Activated CD4-positive, alpha-beta T cell treated with anti-CD3 and anti-CD28 coated beads for 36 hours (primary cell): Measurements from ENCODE around the gene CATSPERE. TPM values are rescaled to one million over a fixed set of nuclear protein-coding genes. Genes with fewer than 3 reads are reported as not detected.
"Not testable (repeated sequence)": the region's sequence is repeated elsewhere in the genome, so short reads cannot be mapped to it uniquely, and the experiment has no call there.

ENCODE experiments used
- ATAC-seq: fragments of 200-7000 bp; cut with Tn5 transposase; one replicate; pipeline ENCODE4 v1.10.0; 2021; ENCODE audit warnings: mild to moderate bottlenecking, moderate library complexity
- CTCF ChIA-PET: fragments of 350-600 bp; sonication (Branson Sonifier 250); formaldehyde crosslinking; loops from one replicate; lab custom pipeline; 2021; ENCODE audit warnings: antibody characterized with exemption; lab: Charles Lee
- POLR2A ChIA-PET: fragments of 350-600 bp; sonication (Branson Sonifier 250); formaldehyde crosslinking; loops from one replicate; lab custom pipeline; 2021; ENCODE audit warnings: antibody characterized with exemption, inconsistent platforms; lab: Charles Lee
- DNase-seq: peaks from one replicate; pipeline ENCODE4 v3.0.0-alpha.2; 2020
- H3K27ac Mint-ChIP-seq: one replicate; pipeline ENCODE4 v1.8.0; 2021; ENCODE audit warnings: mixed read lengths
- H3K27me3 Mint-ChIP-seq: one replicate; pipeline ENCODE4 v1.8.0; 2021; ENCODE audit warnings: mixed read lengths
- H3K36me3 Mint-ChIP-seq: one replicate; pipeline ENCODE4 v1.8.0; 2021; ENCODE audit warnings: low read depth, mixed read lengths
- H3K4me1 Mint-ChIP-seq: one replicate; pipeline ENCODE4 v1.8.0; 2021; ENCODE audit warnings: mixed read lengths
- H3K4me3 Mint-ChIP-seq: one replicate; pipeline ENCODE4 v1.8.0; 2021; ENCODE audit warnings: mild to moderate bottlenecking, moderate library complexity, mixed read lengths
- H3K9me3 Mint-ChIP-seq: one replicate; pipeline ENCODE4 v1.8.0; 2021; ENCODE audit warnings: low read depth, mixed read lengths
- intact Hi-C, 2 experiments: fragments of 100-400 bp; cut with DNase I in 1 of 2; cut with micrococcal nuclease in 1 of 2; formaldehyde crosslinking; loops; one replicate each; pipeline versions ENCODE4 v1.14.2 to v1.15.1; 2022 to 2024; cut with DNase I, micrococcal nuclease
- total RNA-seq, 2 experiments: library from RNA; stranded (reverse); gene quantifications; one replicate each; pipeline ENCODE4 v1.2.3, GENCODE V29; 2021

The CATSPERE gene
- total RNA-seq, 2 experiments from 2014 or later, result 0.11 TPM; not detected in 1

DNA sequence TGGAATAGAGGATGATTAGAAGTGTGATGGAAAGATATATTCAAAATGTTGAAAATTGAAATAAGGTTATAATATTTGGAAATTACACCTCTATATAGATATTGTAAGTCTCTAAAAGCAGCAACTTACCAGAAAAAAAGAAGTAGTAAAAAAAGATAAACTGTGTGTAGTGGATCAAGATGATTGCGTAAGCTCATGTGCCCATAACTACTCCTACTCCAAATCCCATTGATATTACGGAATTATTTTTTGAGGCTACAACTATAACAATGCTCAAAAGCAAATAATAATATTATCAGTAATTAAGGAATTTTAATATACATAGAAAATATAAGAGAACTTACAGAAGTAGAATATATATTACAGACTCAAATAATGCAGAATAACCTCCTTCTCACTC is 33.6 kb downstream of the CATSPERE start:
- Mint-ChIP-seq H3K36me3 (no peaks in the 10 kb centered on the region), H3K9me3 (no peaks in the 10 kb centered on the region), H3K27ac (no peak overlapping the region), H3K4me3 (no peak overlapping the region), H3K4me1 (no peaks in the 10 kb centered on the region), H3K27me3 (peaks cover 2% of the 10 kb centered on the region)
- intact Hi-C loops, result no loop called here
- ATAC-seq, result no peak
- ChIA-PET POLR2A (no interaction called here), CTCF (no interaction called here)
- no peak for DNase-seq

DNA sequence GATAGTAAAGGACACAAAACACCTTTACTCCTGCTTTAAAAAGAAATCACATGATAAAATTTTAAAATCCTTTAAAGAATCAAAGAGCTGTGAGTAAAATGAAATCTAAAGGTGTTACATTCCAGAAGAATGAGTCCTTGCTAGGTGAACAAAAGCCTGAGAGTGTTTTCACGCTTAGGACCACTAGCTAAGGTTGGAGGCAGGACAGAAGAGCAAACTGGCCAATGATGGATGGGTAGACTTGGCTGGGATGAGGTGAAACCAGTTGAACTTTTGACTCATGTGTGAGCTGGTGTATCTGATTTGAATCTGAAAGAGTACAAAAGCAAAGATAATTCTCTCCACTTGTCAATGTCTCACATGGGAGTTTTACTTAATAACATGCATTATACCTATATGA is 35.1 kb downstream of the CATSPERE start:
- intact Hi-C loops, result no loop called here
- ChIA-PET CTCF (no interaction called here), POLR2A (interaction anchor here (1.0 kb wide), 1 partner anchor 49 kb away, joined by 4 read pairs; no protein-coding TSS in a partner anchor)
- Mint-ChIP-seq H3K4me1 (no peaks in the 10 kb centered on the region), H3K4me3 (no peak overlapping the region), H3K27ac (no peak overlapping the region), H3K9me3 (peaks cover 2% of the 10 kb centered on the region), H3K36me3 (no peaks in the 10 kb centered on the region), H3K27me3 (peaks cover 2% of the 10 kb centered on the region)
- DNase-seq (no peak), ATAC-seq (no peak)

DNA sequence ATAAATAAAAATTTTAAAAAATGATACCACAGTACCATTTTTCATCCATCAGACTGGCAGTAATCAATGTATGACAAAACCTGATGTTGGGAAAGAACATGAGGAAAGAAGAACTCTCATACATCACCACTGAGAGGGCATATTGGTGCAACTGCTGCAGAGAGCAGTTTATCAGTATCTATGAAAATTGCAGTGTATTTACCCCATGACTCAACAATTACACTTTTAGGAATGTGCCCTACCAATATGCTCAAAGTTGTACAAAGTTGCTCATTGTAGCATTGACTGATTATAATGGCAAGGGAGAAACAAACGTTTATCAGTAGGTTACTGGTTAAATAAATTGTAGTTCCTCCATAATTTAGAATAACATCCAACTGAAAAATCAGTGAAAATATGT is 36.7 kb downstream of the CATSPERE start:
- DNase-seq, result no peak
- Mint-ChIP-seq H3K27me3 (no peaks in the 10 kb centered on the region), H3K27ac (no peak overlapping the region), H3K9me3 (peaks cover 2% of the 10 kb centered on the region), H3K36me3 (no peaks in the 10 kb centered on the region), H3K4me3 (no peak overlapping the region), H3K4me1 (no peaks in the 10 kb centered on the region)
- intact Hi-C loops, result no loop called here
- no peak for ATAC-seq
- ChIA-PET CTCF (no interaction called here), POLR2A (no interaction called here)

DNA sequence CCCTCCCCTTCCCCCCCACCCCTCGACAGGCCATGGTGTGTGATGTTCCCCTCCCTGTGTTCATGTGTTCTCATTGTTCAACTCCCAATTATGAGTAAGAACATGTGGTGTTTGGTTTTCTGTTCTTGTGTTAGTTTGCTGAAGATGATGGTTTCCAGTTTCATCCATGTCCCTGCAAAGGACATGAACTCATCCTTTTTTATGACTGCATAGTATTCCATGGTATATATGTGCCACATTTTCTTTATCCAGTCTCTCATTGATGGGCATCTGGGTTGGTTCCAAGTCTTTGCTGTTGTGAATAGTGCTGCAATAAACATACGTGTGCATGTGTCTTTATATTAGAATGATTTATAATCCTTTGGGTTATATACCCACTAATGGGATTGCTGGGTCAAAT is 38.4 kb downstream of the CATSPERE start:
- H3K4me1 Mint-ChIP-seq, H3K4me3 Mint-ChIP-seq, DNase-seq, ATAC-seq, H3K27me3 Mint-ChIP-seq, POLR2A ChIA-PET, H3K27ac Mint-ChIP-seq, H3K36me3 Mint-ChIP-seq, H3K9me3 Mint-ChIP-seq, intact Hi-C loops, CTCF ChIA-PET: not testable (repeated sequence)

DNA sequence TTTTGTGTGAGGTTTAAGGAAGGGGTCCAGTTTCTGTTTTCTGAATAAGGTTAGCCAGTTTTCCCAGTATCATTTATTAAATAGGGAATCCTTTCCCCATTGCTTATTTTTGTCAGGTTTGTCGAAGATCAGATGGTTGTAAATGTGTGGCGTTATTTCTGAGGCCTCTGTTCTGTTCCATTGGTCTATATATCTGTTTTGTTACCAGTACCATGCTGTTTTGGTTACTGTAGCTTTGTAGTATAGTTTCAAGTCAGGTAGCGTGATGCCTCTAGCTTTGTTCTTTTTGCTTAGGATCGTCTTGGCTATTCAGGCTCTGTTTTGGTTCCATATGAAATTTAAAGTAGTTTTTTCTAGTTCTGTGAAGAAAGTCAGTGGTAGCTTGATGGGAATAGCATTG is 39.4 kb downstream of the CATSPERE start:
- H3K27me3 Mint-ChIP-seq, POLR2A ChIA-PET, DNase-seq, H3K9me3 Mint-ChIP-seq, H3K4me3 Mint-ChIP-seq, H3K27ac Mint-ChIP-seq, intact Hi-C loops, H3K36me3 Mint-ChIP-seq, ATAC-seq, CTCF ChIA-PET, H3K4me1 Mint-ChIP-seq: not testable (repeated sequence)

DNA sequence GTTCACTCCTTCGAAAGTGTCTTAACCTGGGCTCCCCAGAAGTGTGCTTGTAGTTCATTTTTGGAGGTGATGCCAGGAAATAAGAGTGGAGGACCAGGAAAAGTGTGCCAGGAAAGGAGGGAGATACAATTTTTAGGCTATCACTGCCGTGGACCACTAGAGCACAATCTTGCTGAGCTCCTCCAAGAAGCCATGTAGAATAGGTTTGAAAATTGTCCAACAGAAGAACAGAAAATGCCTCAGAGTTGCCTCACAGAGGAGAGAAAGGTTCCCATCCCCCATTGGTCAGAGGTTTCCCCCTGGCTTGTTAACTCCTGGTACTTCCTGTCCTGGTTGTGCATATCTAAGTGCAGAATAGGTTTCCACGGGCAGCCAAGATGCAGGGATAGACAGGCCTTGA is 41.6 kb downstream of the CATSPERE start:
- no peak for ATAC-seq
- POLR2A ChIA-PET, result no interaction called here

DNA sequence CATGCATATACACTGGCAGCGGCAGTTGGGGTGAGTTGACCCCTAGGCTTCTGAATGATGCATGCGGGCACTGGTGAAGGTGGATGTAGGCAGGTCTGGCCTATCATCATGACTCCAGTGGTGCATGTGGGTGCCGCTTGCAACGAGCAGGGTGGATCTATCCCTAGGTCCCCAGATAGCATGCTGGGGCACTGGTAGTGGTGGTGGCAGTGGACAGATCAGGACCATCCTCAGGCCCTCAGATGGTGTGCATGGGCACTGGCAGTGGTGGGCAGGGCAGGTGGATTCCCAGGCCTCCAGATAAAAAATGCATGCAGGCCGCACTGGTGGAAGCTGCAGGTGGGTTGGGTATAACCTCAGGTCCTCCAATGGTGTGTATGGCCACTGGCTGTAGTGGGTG is 52.4 kb downstream of the CATSPERE start:
- Mint-ChIP-seq H3K4me1 (no peaks in the 10 kb centered on the region), H3K4me3 (no peak overlapping the region)
- intact Hi-C loops, result no loop called here

More for the DNA sequence above, 41.6 kb downstream of the CATSPERE start:
- Mint-ChIP-seq H3K4me3 (no peak overlapping the region), H3K4me1 (no peaks in the 10 kb centered on the region), H3K9me3 (peaks cover 7% of the 10 kb centered on the region), H3K27ac (no peak overlapping the region), H3K27me3 (no peaks in the 10 kb centered on the region), H3K36me3 (peaks cover 5% of the 10 kb centered on the region)
- CTCF ChIA-PET, result no interaction called here
- intact Hi-C loops, result no loop called here
- no peak for DNase-seq

DNA sequence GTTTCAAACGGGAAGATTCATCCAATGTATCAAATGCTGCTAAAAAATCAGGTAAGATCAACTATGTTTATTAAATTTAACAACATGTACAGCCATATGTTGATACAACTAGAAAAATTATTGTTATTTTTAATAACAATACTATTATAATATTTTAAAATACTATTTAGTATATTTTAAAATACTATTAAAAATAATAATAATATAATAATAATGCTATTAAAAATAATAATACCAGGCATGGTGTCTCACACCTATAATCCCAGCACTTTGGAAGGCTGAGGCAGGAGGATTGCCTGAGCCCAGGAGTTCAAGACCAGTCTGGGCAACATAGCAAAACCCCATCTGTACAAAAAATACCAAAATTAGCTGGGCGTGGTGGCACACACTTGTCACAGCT is 54.6 kb downstream of the CATSPERE start:
- CTCF ChIA-PET, result no interaction called here

More for the DNA sequence above, 52.4 kb downstream of the CATSPERE start:
- ChIA-PET CTCF (no interaction called here), POLR2A (no interaction called here)
- Mint-ChIP-seq H3K27ac (no peak overlapping the region), H3K9me3 (peaks cover 16% of the 10 kb centered on the region), H3K36me3 (peaks cover 9% of the 10 kb centered on the region), H3K27me3 (no peaks in the 10 kb centered on the region)
- DNase-seq, result no peak
- ATAC-seq, result no peak

DNA sequence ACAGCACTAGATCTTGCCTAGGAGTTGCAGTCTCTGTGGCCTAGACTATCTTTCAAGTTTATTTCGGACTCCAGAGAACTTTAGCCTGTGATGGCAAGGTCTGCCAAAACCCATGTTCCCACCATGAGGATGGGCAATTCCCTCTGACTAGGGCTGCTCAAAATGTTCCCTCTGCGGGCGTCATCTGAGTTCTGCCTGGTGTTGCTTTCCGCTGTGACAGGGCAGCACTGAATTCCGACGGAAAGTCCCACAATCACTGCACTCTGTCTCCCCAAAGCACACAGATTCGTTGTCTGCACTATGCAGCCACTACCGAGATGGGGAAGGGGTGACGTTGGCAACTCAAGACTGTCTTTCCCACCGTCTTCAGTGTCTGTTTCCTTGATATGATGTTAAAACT is 75.2 kb downstream of the CATSPERE start:
- POLR2A ChIA-PET, result no interaction called here
- no peak overlapping the region for H3K27ac Mint-ChIP-seq

More for the DNA sequence above, 54.6 kb downstream of the CATSPERE start:
- H3K27ac Mint-ChIP-seq, result no peak overlapping the region
- intact Hi-C loops, result no loop called here
- POLR2A ChIA-PET, result no interaction called here
- H3K4me3 Mint-ChIP-seq, result no peak overlapping the region
- no peaks in the 10 kb centered on the region for H3K4me1 Mint-ChIP-seq
- peaks cover 15% of the 10 kb centered on the region for H3K36me3 Mint-ChIP-seq
- no peaks in the 10 kb centered on the region for H3K27me3 Mint-ChIP-seq
- ATAC-seq (no peak), DNase-seq (no peak)
- H3K9me3 Mint-ChIP-seq, result peaks cover 16% of the 10 kb centered on the region

DNA sequence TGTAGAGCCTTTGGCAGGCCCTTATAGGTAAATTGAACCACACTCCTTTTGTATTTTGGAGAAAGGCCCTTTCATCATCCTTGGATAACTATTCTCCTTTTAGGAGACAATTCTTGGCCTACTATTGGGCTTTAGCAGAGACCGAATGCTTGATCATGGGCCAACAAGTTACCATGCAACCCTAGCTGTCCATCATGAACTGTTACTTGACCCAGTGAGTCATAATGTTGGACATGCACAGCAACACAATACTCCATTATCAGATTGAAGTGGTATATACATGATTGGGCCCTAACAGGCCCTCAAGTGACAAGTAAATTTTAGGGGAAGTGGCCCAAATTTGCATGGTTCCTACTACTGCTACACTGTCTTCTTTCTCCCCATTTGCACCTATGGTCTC is 84.4 kb downstream of the CATSPERE start:
- H3K4me1 Mint-ChIP-seq, result no peaks in the 10 kb centered on the region
- H3K9me3 Mint-ChIP-seq, result peaks cover 12% of the 10 kb centered on the region
- no peak for ATAC-seq
- ChIA-PET CTCF (no interaction called here), POLR2A (no interaction called here)
- H3K27me3 Mint-ChIP-seq, result no peaks in the 10 kb centered on the region
- no peak overlapping the region for H3K27ac Mint-ChIP-seq
- H3K36me3 Mint-ChIP-seq, result no peaks in the 10 kb centered on the region
- DNase-seq, result no peak
- intact Hi-C loops, result no loop called here
- H3K4me3 Mint-ChIP-seq, result no peak overlapping the region

More for the DNA sequence above, 75.2 kb downstream of the CATSPERE start:
- Mint-ChIP-seq H3K4me3 (no peak overlapping the region), H3K36me3 (peaks cover 4% of the 10 kb centered on the region), H3K9me3 (peaks cover 5% of the 10 kb centered on the region), H3K27me3 (no peaks in the 10 kb centered on the region), H3K4me1 (no peaks in the 10 kb centered on the region)
- intact Hi-C loops, result no loop called here
- ATAC-seq, result no peak
- CTCF ChIA-PET, result no interaction called here
- DNase-seq, result no peak

DNA sequence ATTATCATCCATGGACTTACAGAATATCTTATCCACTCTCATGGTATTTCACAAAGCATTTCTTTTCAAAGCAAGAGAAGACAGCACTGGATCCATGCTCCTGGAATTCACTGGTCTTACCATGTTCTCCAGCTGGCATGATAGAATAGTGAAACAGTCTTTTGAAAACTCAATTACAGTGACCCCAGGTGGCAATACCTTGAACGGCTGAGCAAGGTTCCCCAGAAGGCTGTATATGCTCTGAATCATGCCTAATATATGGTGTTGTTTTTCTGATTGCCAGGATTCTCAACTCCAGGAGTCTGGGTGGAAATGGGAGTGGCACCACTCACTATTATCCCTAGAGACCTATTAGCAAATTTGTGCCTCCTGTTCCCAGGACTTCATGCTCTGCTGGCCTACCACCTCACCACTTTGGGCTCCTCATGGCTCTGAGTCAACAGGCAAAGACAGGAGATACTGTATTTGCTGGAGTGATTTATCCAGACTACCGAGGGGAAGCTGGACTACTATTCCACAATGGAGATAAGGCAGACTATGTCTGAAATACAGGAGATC is 87.6 kb downstream of the CATSPERE start:
- intact Hi-C loops, result no loop called here
- ATAC-seq, result no peak
- Mint-ChIP-seq H3K27ac (no peak overlapping the region), H3K36me3 (no peaks in the 10 kb centered on the region), H3K9me3 (peaks cover 12% of the 10 kb centered on the region), H3K4me1 (no peaks in the 10 kb centered on the region), H3K4me3 (no peak overlapping the region), H3K27me3 (no peaks in the 10 kb centered on the region)
- DNase-seq, result no peak
- ChIA-PET CTCF (no interaction called here), POLR2A (no interaction called here)

DNA sequence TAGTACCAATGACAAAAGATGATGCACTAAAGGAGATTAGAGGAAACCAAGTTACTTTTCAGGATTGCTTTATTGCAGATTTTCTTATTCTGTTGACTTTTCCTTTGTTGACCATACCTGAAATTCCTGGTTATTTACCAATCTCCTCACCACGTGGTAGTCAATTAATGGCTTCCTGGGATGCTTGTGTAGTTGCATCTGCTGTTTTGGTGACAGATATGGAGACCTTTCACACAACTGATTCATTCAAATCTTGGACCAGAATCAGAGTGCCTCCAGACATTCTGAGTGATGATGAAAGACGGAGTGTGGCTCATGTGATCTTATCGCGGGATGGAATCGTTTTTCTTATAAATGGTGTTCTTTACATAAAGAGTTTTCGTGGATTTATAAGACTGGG is 91.3 kb downstream of the CATSPERE start:
- Mint-ChIP-seq H3K36me3 (no peaks in the 10 kb centered on the region), H3K27ac (no peak overlapping the region), H3K4me1 (no peaks in the 10 kb centered on the region), H3K27me3 (no peaks in the 10 kb centered on the region), H3K4me3 (no peak overlapping the region), H3K9me3 (peaks cover 6% of the 10 kb centered on the region)
- intact Hi-C loops, result no loop called here
- ChIA-PET POLR2A (no interaction called here), CTCF (no interaction called here)
- DNase-seq, result no peak
- ATAC-seq, result no peak
